ENCODE measurements around the gene GRWD1. TPM values are rescaled to one million over a fixed set of nuclear protein-coding genes. Genes with fewer than 3 reads are reported as not detected.
A peak's percentile ranks its signal among the peaks of the same experiment; 100 is the strongest.

Gene GRWD1
- total RNA-seq, 2 donors from 2014 or later = 32.8 to 46.3 TPM

- H3K36me3 Mint-ChIP-seq = no peaks in the 10 kb centered on the region
- no peaks in the 10 kb centered on the region for H3K9me3 Mint-ChIP-seq
- no peak for ATAC-seq
- no peak for DNase-seq (ENCODE audit: low spot score in 2 of 2)
- H3K27ac Mint-ChIP-seq = no peak overlapping the region
Measured at GRCh38 chr19:48417421-48417820, 28.4 kb upstream of the GRWD1 start.

- H3K9me3 Mint-ChIP-seq = no peaks in the 10 kb centered on the region
- DNase-seq (ENCODE audit: low spot score in 2 of 2) (peak in 1 of 2 donors; percentile 59), ATAC-seq (peak; percentile 25 to 70)
- H3K36me3 Mint-ChIP-seq = no peaks in the 10 kb centered on the region
- H3K27ac Mint-ChIP-seq = peak overlapping the region; percentile 70 to 85
Measured at GRCh38 chr19:48418317-48419064, 27.3 kb upstream of the GRWD1 start.

- DNase-seq (ENCODE audit: low spot score in 2 of 2) (peak; percentile 71 to 87), ATAC-seq (peak; percentile 85 to 88)
- H3K27ac Mint-ChIP-seq = peak overlapping the region; percentile 70 to 85
- no peaks in the 10 kb centered on the region for H3K36me3 Mint-ChIP-seq
- no peaks in the 10 kb centered on the region for H3K9me3 Mint-ChIP-seq
Measured at GRCh38 chr19:48419158-48419920, 26.4 kb upstream of the GRWD1 start.

- H3K9me3 Mint-ChIP-seq = no peaks in the 10 kb centered on the region
- no peaks in the 10 kb centered on the region for H3K36me3 Mint-ChIP-seq
- no peak for DNase-seq (ENCODE audit: low spot score in 2 of 2)
- H3K27ac Mint-ChIP-seq = no peak overlapping the region
- ATAC-seq = no peak
Measured at GRCh38 chr19:48421548-48421947, 24.2 kb upstream of the GRWD1 start.

- no peaks in the 10 kb centered on the region for H3K36me3 Mint-ChIP-seq
- DNase-seq (ENCODE audit: low spot score in 2 of 2) = no peak
- no peaks in the 10 kb centered on the region for H3K9me3 Mint-ChIP-seq
- peak in 1 of 2 donors; percentile 52 for ATAC-seq
- no peak overlapping the region for H3K27ac Mint-ChIP-seq
Measured at GRCh38 chr19:48424694-48425219, 21.0 kb upstream of the GRWD1 start.

GRCh38 chr19:48428670-48429069 is 17.1 kb upstream of the GRWD1 start:
- no peak for ATAC-seq
- Mint-ChIP-seq H3K9me3 (no peaks in the 10 kb centered on the region), H3K36me3 (no peaks in the 10 kb centered on the region), H3K27ac (no peak overlapping the region)
- DNase-seq (ENCODE audit: low spot score in 2 of 2) = no peak

GRCh38 chr19:48433337-48433736 is 12.4 kb upstream of the GRWD1 start:
- no peak for DNase-seq (ENCODE audit: low spot score in 2 of 2)
- no peaks in the 10 kb centered on the region for H3K36me3 Mint-ChIP-seq
- H3K27ac Mint-ChIP-seq = no peak overlapping the region
- no peaks in the 10 kb centered on the region for H3K9me3 Mint-ChIP-seq
- no peak for ATAC-seq

- no peak overlapping the region for H3K27ac Mint-ChIP-seq
- DNase-seq (ENCODE audit: low spot score in 2 of 2) = no peak
- no peaks in the 10 kb centered on the region for H3K9me3 Mint-ChIP-seq
- ATAC-seq = no peak
- H3K36me3 Mint-ChIP-seq = peaks cover 0 to 1% of the 10 kb centered on the region in 2 donors
Measured at GRCh38 chr19:48436586-48436985, 9.2 kb upstream of the GRWD1 start.

GRCh38 chr19:48441360-48442050 is 4.3 kb upstream of the GRWD1 start:
- no peak for DNase-seq (ENCODE audit: low spot score in 2 of 2)
- no peak overlapping the region for H3K27ac Mint-ChIP-seq

GRCh38 chr19:48442116-48443035 is 3.4 kb upstream of the GRWD1 start:
- H3K9me3 Mint-ChIP-seq = no peaks in the 10 kb centered on the region
- no peak overlapping the region for H3K27ac Mint-ChIP-seq
- ATAC-seq = no peak

More at GRCh38 chr19:48441360-48442050, 4.3 kb upstream of the GRWD1 start:
- ATAC-seq = no peak
- Mint-ChIP-seq H3K9me3 (no peaks in the 10 kb centered on the region), H3K36me3 (peaks cover 10 to 16% of the 10 kb centered on the region in 2 donors)

GRCh38 chr19:48443256-48443655 is 2.5 kb upstream of the GRWD1 start:
- no peaks in the 10 kb centered on the region for H3K9me3 Mint-ChIP-seq
- ATAC-seq = no peak
- H3K27ac Mint-ChIP-seq = no peak overlapping the region
- H3K36me3 Mint-ChIP-seq = peaks cover 16 to 25% of the 10 kb centered on the region in 2 donors
- peak in 1 of 2 donors; percentile 29 for DNase-seq (ENCODE audit: low spot score in 2 of 2)

More at GRCh38 chr19:48442116-48443035, 3.4 kb upstream of the GRWD1 start:
- peaks cover 11 to 16% of the 10 kb centered on the region in 2 donors for H3K36me3 Mint-ChIP-seq
- no peak for DNase-seq (ENCODE audit: low spot score in 2 of 2)

GRCh38 chr19:48443731-48444128 is 2.1 kb upstream of the GRWD1 start:
- Mint-ChIP-seq H3K9me3 (no peaks in the 10 kb centered on the region), H3K36me3 (peaks cover 21 to 30% of the 10 kb centered on the region in 2 donors), H3K27ac (no peak overlapping the region)
- DNase-seq (ENCODE audit: low spot score in 2 of 2) = no peak
- no peak for ATAC-seq

GRCh38 chr19:48444129-48444935 is 1.5 kb upstream of the GRWD1 start:
- H3K36me3 Mint-ChIP-seq = peaks cover 23 to 36% of the 10 kb centered on the region in 2 donors
- H3K9me3 Mint-ChIP-seq = no peaks in the 10 kb centered on the region
- ATAC-seq = no peak
- peak overlapping the region; percentile 57 to 93 for H3K27ac Mint-ChIP-seq
- DNase-seq (ENCODE audit: low spot score in 2 of 2) = no peak

- Mint-ChIP-seq H3K36me3 (peaks cover 23 to 39% of the 10 kb centered on the region in 2 donors), H3K27ac (peak overlapping the region; percentile 57 to 93), H3K9me3 (no peaks in the 10 kb centered on the region)
- DNase-seq (ENCODE audit: low spot score in 2 of 2) (no peak), ATAC-seq (no peak)
Measured at GRCh38 chr19:48444936-48445200, 915 bp upstream of the GRWD1 start.

GRCh38 chr19:48445256-48445605 is 552 bp upstream of the GRWD1 start:
- DNase-seq (ENCODE audit: low spot score in 2 of 2) (no peak), ATAC-seq (peak; percentile 12 to 42)

More at GRCh38 chr19:48445256-48445605, 552 bp upstream of the GRWD1 start:
- Mint-ChIP-seq H3K9me3 (no peaks in the 10 kb centered on the region), H3K36me3 (peaks cover 23 to 39% of the 10 kb centered on the region in 2 donors), H3K27ac (peak overlapping the region; percentile 90 to 93)

All from activated naive CD4-positive, alpha-beta T cell treated with anti-CD3 and anti-CD28 coated beads, Interleukin-2, amount 50 U/mL, for 72 hours (primary cell).